H1 (cell line): ENCODE data around the gene DOCK1. TPM values are rescaled to one million over a fixed set of nuclear protein-coding genes. Genes with fewer than 3 reads are reported as not detected.

Experiments
- CTCF ChIA-PET: fragments of 300-600 bp; sonication (Branson Sonifier 250); formaldehyde crosslinking; loops from one replicate; lab custom pipeline; 2021; ENCODE audit not compliant: partially characterized antibody; lab: Charles Lee
- POLR2A ChIA-PET: fragments of 300-600 bp; sonication (Branson Sonifier 250); formaldehyde crosslinking; loops from one replicate; lab custom pipeline; 2021; ENCODE audit warnings: inconsistent platforms; ENCODE audit not compliant: partially characterized antibody; lab: Charles Lee
- DNase-seq, 2 experiments: peaks; one replicate each; pipeline versions ENCODE4 v3.0.0 to v3.0.0-alpha.2; 2010 to 2022; ENCODE audit warnings: low spot score in 2 of 2, low read depth in 1 of 2, mixed read lengths in 1 of 2
- FAIRE-seq: peaks from 2 replicates; lab custom pipeline; 2011; peaks lifted over from hg19 to GRCh38; lab: Jason Lieb, UNC
- H2AFZ ChIP-seq: 2 replicates; pipeline ENCODE4 v1.8.1; 2012; ENCODE audit warnings: low read length, inconsistent platforms
- H2AK5ac ChIP-seq: 2 replicates; pipeline ENCODE4 v1.6.1; 2013; ENCODE audit warnings: low read depth, low read length
- H2BK120ac ChIP-seq: replicated peaks from 2 replicates; pipeline ENCODE3; 2013; ENCODE audit warnings: low read depth, low read length, inconsistent platforms
- H2BK12ac ChIP-seq: 2 replicates; pipeline ENCODE4 v1.6.1; 2013; ENCODE audit warnings: low read depth, low read length
- H2BK15ac ChIP-seq: 2 replicates; pipeline ENCODE4 v1.6.1; 2013; ENCODE audit warnings: low read length
- H2BK20ac ChIP-seq: 2 replicates; pipeline ENCODE4 v1.6.1; 2013; ENCODE audit warnings: low read length
- H2BK5ac ChIP-seq: 2 replicates; pipeline ENCODE4 v1.6.1; 2013; ENCODE audit warnings: low read depth, low read length
- H3K14ac ChIP-seq: 2 replicates; pipeline ENCODE4 v1.6.1; 2013; ENCODE audit warnings: inconsistent platforms; ENCODE audit not compliant: insufficient read length
- H3K18ac ChIP-seq: 2 replicates; pipeline ENCODE4 v1.6.1; 2013; ENCODE audit warnings: low read length; ENCODE audit errors: extremely low read depth
- H3K23ac ChIP-seq: 2 replicates; pipeline ENCODE4 v1.6.1; 2013; ENCODE audit warnings: inconsistent platforms; ENCODE audit not compliant: insufficient read length
- H3K23me2 ChIP-seq: 2 replicates; pipeline ENCODE4 v1.6.1; 2013; ENCODE audit warnings: low read depth, low read length
- H3K27ac ChIP-seq: 2 replicates; pipeline ENCODE4 v1.6.1; 2011; ENCODE audit warnings: low read depth, low read length, inconsistent platforms
- H3K27me3 ChIP-seq, 4 experiments: replicated peaks in 1 of 4; 1 replicate in 1 of 4; 2 replicates in 3 of 4; pipeline versions ENCODE4 v1.6.1 to v1.8.1; 2011 to 2013; ENCODE audit warnings: low read length in 3 of 4, mild to moderate bottlenecking in 3 of 4, inconsistent platforms in 2 of 4, mixed read lengths in 2 of 4, moderate library complexity in 1 of 4; ENCODE audit not compliant: control insufficient read depth in 3 of 4, insufficient read depth in 3 of 4; ENCODE audit errors: extremely low read depth in 1 of 4
- H3K36me3 ChIP-seq, 4 experiments: 2 replicates each; pipeline versions ENCODE4 v1.6.1 to v1.8.1; 2011 to 2013; ENCODE audit warnings: mild to moderate bottlenecking in 4 of 4, low read length in 3 of 4, moderate library complexity in 2 of 4, control low read depth in 1 of 4, inconsistent platforms in 1 of 4; ENCODE audit not compliant: insufficient read depth in 4 of 4, control insufficient read depth in 2 of 4
- H3K4ac ChIP-seq: replicated peaks from 2 replicates; pipeline ENCODE3; 2013; ENCODE audit warnings: low read length, low read depth, mixed read lengths, inconsistent platforms; ENCODE audit not compliant: insufficient read length
- H3K4me1 ChIP-seq, 4 experiments: replicated peaks in 1 of 4; 1 replicate in 1 of 4; 2 replicates in 3 of 4; pipeline versions ENCODE4 v1.6.1 to v1.8.1; 2011 to 2013; ENCODE audit warnings: low read length in 3 of 4, inconsistent platforms in 2 of 4, mixed read lengths in 1 of 4; ENCODE audit not compliant: insufficient read depth in 4 of 4, control insufficient read depth in 3 of 4
- H3K4me2 ChIP-seq, 2 experiments: 2 replicates each; pipeline versions ENCODE4 v1.6.1 to v1.8.1; 2011 to 2013; ENCODE audit warnings: low read depth in 2 of 2, low read length in 2 of 2, control low read depth in 1 of 2, inconsistent platforms in 1 of 2, mild to moderate bottlenecking in 1 of 2; ENCODE audit not compliant: insufficient read depth in 1 of 2
- H3K4me3 ChIP-seq, 4 experiments: fragments of 200-600, 300-600 bp in 1 of 4; sonication (generic), shearing (Covaris generic), sonication (Bioruptor Twin) in 1 of 4; 2 replicates each; pipeline versions ENCODE4 v1.5.1 to v1.8.1; 2011 to 2016; ENCODE audit warnings: low read length in 4 of 4, low read depth in 3 of 4, control low read depth in 2 of 4, inconsistent platforms in 2 of 4, mild to moderate bottlenecking in 2 of 4, mixed read lengths in 1 of 4, moderate library complexity in 1 of 4; ENCODE audit not compliant: insufficient read depth in 2 of 4; ENCODE audit errors: extremely low read depth in 1 of 4
- H3K56ac ChIP-seq: replicated peaks from 2 replicates; pipeline ENCODE3; 2013; ENCODE audit warnings: low read depth, mild to moderate bottlenecking, mixed read lengths, low read length, inconsistent platforms; ENCODE audit not compliant: insufficient read length
- H3K79me1 ChIP-seq: 2 replicates; pipeline ENCODE4 v1.6.1; 2013; ENCODE audit warnings: low read depth, low read length, control low read depth
- H3K79me2 ChIP-seq, 2 experiments: 2 replicates each; pipeline versions ENCODE4 v1.6.1 to v1.8.1; 2012 to 2013; ENCODE audit warnings: low read length in 2 of 2, mild to moderate bottlenecking in 2 of 2, inconsistent platforms in 1 of 2; ENCODE audit not compliant: insufficient read depth in 2 of 2, control insufficient read depth in 1 of 2
- H3K9ac ChIP-seq, 4 experiments: replicated peaks in 1 of 4; 1 replicate in 1 of 4; 2 replicates in 3 of 4; pipeline versions ENCODE4 v1.6.1 to v1.8.1; 2011 to 2013; ENCODE audit warnings: low read depth in 3 of 4, low read length in 3 of 4, control low read depth in 2 of 4, mild to moderate bottlenecking in 2 of 4, moderate library complexity in 2 of 4, inconsistent platforms in 1 of 4; ENCODE audit errors: extremely low read depth in 1 of 4
- H3K9me3 ChIP-seq, 2 experiments: 2 replicates each; pipeline versions ENCODE4 v1.6.1 to v1.8.1; 2012 to 2013; ENCODE audit warnings: mild to moderate bottlenecking in 2 of 2, moderate library complexity in 2 of 2, control low read depth in 1 of 2, inconsistent platforms in 1 of 2, low read depth in 1 of 2, low read length in 1 of 2, mixed read lengths in 1 of 2; ENCODE audit not compliant: insufficient read depth in 2 of 2
- H4K20me1 ChIP-seq, 2 experiments: replicated peaks in 1 of 2; 2 replicates each; pipeline versions ENCODE3 to v1.8.1; 2011 to 2013; ENCODE audit warnings: inconsistent platforms in 2 of 2, low read length in 2 of 2, mild to moderate bottlenecking in 1 of 2; ENCODE audit not compliant: insufficient read depth in 2 of 2, control insufficient read depth in 1 of 2
- H4K5ac ChIP-seq: 2 replicates; pipeline ENCODE4 v1.6.1; 2013; ENCODE audit warnings: low read length, low read depth, mixed read lengths, inconsistent platforms; ENCODE audit not compliant: insufficient read length
- H4K8ac ChIP-seq: 2 replicates; pipeline ENCODE4 v1.8.0; 2013; ENCODE audit warnings: mild to moderate bottlenecking, moderate library complexity, low read length, inconsistent platforms; ENCODE audit not compliant: insufficient read depth; ENCODE audit errors: extremely low read depth
- H4K91ac ChIP-seq: replicated peaks from 2 replicates; pipeline ENCODE3; 2013; ENCODE audit warnings: low read length, mixed read lengths, inconsistent platforms; ENCODE audit not compliant: insufficient read length
- MAX ChIP-seq: IDR thresholded peaks from 2 replicates; pipeline ENCODE4 v1.6.1; 2012; ENCODE audit warnings: inconsistent platforms
- ZNF274 ChIP-seq: IDR thresholded peaks from 2 replicates; pipeline ENCODE4 v1.7.0; 2012; ENCODE audit warnings: low read length, borderline replicate concordance; ENCODE audit errors: extremely low read depth
- WGBS, 2 experiments: shearing (Covaris generic) in 1 of 2; methylation state at CpG; one replicate each; pipeline versions ENCODE4 v1.1.6 to v1.1.7; 2013 to 2015; ENCODE audit warnings: low lambda C conversion rate in 2 of 2, mixed read lengths in 2 of 2, inconsistent platforms in 1 of 2, low coverage in 1 of 2, missing lambda C conversion rate in 1 of 2; ENCODE audit not compliant: insufficient replicate concordance in 2 of 2, insufficient coverage in 1 of 2, insufficient read length in 1 of 2; ENCODE audit errors: extremely low coverage in 1 of 2, missing lambda C conversion rate in 1 of 2; 5-methylcytosine and 5-hydroxymethylcytosine counted together
- polyA plus RNA-seq, 7 experiments: library from polyadenylated mRNA; depleted of rRNA in 3 of 7; stranded (reverse) in 5 of 7; unstranded in 2 of 7; fragments of >200 nt in 5 of 7; fragments of 200-250 nt in 2 of 7; gene quantifications; 1 replicate in 5 of 7; 2 replicates in 1 of 7; 4 replicates in 1 of 7; pipeline versions ENCODE4 v1.2.1 to v1.2.3, GENCODE V29; 2011 to 2013; ENCODE audit warnings: missing spikeins in 2 of 7, mixed read lengths in 2 of 7
- total RNA-seq: library from RNA; stranded (reverse); fragmentation: NEBNext Ultra II Directional; extraction: Animal tissue kit (Norgen Biotek cat#: 25700); gene quantifications from 2 replicates; pipeline ENCODE4 v1.2.1, GENCODE V29; 2021

The DOCK1 gene
- total and polyA plus RNA-seq, 2 of the 8 experiments (the other 6 are each of a cell fraction or from before 2014, with no cell fraction given), result 11.6 to 53.0 TPM

- Histone ChIP-seq H3K23ac (no peak overlapping the region), H2BK5ac (no peak overlapping the region), H2AK5ac (no peak overlapping the region), H4K91ac (no peak overlapping the region), H3K4me1 (no peaks in the 10 kb centered on the region; a peak in 1 of 7 replicates), H3K27ac (no peak overlapping the region), H3K36me3 (no peaks in the 10 kb centered on the region), H3K14ac (no peak overlapping the region), H3K18ac (no peak overlapping the region), H3K4ac (no peak overlapping the region), H2BK15ac (no peak overlapping the region), H2BK120ac (no peak overlapping the region), H4K8ac (no peak overlapping the region), H2BK20ac (no peak overlapping the region), H4K20me1 (no peaks in the 10 kb centered on the region), H3K9me3 (no peaks in the 10 kb centered on the region), H3K4me2 (no peak overlapping the region), H3K56ac (no peak overlapping the region), H2AFZ (no peak overlapping the region), H3K79me1 (no peaks in the 10 kb centered on the region), H3K79me2 (no peaks in the 10 kb centered on the region), H3K4me3 (no peak overlapping the region), H4K5ac (no peak overlapping the region), H3K9ac (no peak overlapping the region), H3K23me2 (no peaks in the 10 kb centered on the region), H2BK12ac (no peak overlapping the region), H3K27me3 (no peaks in the 10 kb centered on the region)
- CTCF ChIA-PET, result interaction anchor here (0.6 kb wide), 1 partner anchor 191 kb away, joined by 3 read pairs; no protein-coding TSS in a partner anchor
- FAIRE-seq (no peak), DNase-seq (no peak)
- TF ChIP-seq ZNF274, result no peak
- TF ChIP-seq MAX, result peak; percentile 56; the same call in 1 of the 2 replicates
- POLR2A ChIA-PET, result no interaction called here
- 93% methylated on average over 12 of the region's 12 CpGs; no CpG with 5 or more reads in 1 of the 2 experiments for WGBS, 2 experiments
Observed at GRCh38 chr10:127228195-127228787, 323.1 kb downstream of the DOCK1 start.
